CD4-positive, CD25-positive, alpha-beta regulatory T cell (primary cell): ENCODE measurements around the gene ITSN1. TPM values are rescaled to one million over a fixed set of nuclear protein-coding genes. Genes with fewer than 3 reads are reported as not detected.

Experiments
- ATAC-seq, 2 donors: fragments of 150-1000 bp; cut with Tn5 transposase; one replicate each; pipeline ENCODE4 v1.10.0; 2021; ENCODE audit warnings: low read depth in 2 of 2, moderate number of reproducible peaks in 2 of 2, moderate library complexity in 1 of 2
- DNase-seq, 3 donors: peaks; one replicate each; pipeline versions ENCODE4 v3.0.0 to v3.0.0-alpha.2; 2012 to 2022; ENCODE audit warnings: mixed read lengths in 1 of 3
- H3K27ac ChIP-seq: one replicate; pipeline ENCODE4 v1.7.0; 2013; ENCODE audit warnings: mild to moderate bottlenecking, low read length; ENCODE audit not compliant: insufficient read depth, poor library complexity, severe bottlenecking
- H3K27me3 ChIP-seq: one replicate; pipeline ENCODE4 v1.7.0; 2013; ENCODE audit warnings: low read length; ENCODE audit not compliant: control insufficient read depth, insufficient read depth
- H3K36me3 ChIP-seq: one replicate; pipeline ENCODE4 v1.7.0; 2013; ENCODE audit warnings: mild to moderate bottlenecking, low read length, moderate library complexity; ENCODE audit not compliant: control insufficient read depth, insufficient read depth
- H3K4me1 ChIP-seq: 2 replicates; pipeline ENCODE4 v1.7.0; 2013; ENCODE audit warnings: mild to moderate bottlenecking, low read length; ENCODE audit not compliant: insufficient read depth, control insufficient read depth, poor library complexity, severe bottlenecking
- H3K4me3 ChIP-seq: one replicate; pipeline ENCODE4 v1.7.0; 2013; ENCODE audit warnings: low read depth, mild to moderate bottlenecking, low read length, moderate library complexity
- H3K9me3 ChIP-seq, 2 experiments: 1 replicate in 1 of 2; 2 replicates in 1 of 2; pipeline ENCODE4 v1.7.0; 2013; ENCODE audit warnings: low read length in 2 of 2, mild to moderate bottlenecking in 1 of 2, moderate library complexity in 1 of 2; ENCODE audit not compliant: control insufficient read depth in 2 of 2
- H3K27ac Mint-ChIP-seq, 3 donors: one replicate each; pipeline ENCODE4 v1.8.0; 2020 to 2022; ENCODE audit warnings: mild to moderate bottlenecking in 3 of 3, mixed read lengths in 3 of 3, moderate library complexity in 2 of 3
- H3K27me3 Mint-ChIP-seq: one replicate; pipeline ENCODE4 v1.8.0; 2022; ENCODE audit warnings: mild to moderate bottlenecking, mixed read lengths
- H3K36me3 Mint-ChIP-seq: one replicate; pipeline ENCODE4 v1.8.0; 2020; ENCODE audit warnings: mixed read lengths
- H3K4me1 Mint-ChIP-seq, 4 donors: one replicate each; pipeline ENCODE4 v1.8.0; 2020 to 2022; ENCODE audit warnings: mixed read lengths in 4 of 4, mild to moderate bottlenecking in 1 of 4
- H3K4me3 Mint-ChIP-seq, 4 donors: one replicate each; pipeline ENCODE4 v1.8.0; 2020 to 2022; ENCODE audit warnings: mild to moderate bottlenecking in 4 of 4, mixed read lengths in 4 of 4, moderate library complexity in 3 of 4
- H3K9me3 Mint-ChIP-seq, 7 donors: one replicate each; pipeline ENCODE4 v1.8.0; 2020 to 2022; ENCODE audit warnings: mixed read lengths in 7 of 7, mild to moderate bottlenecking in 3 of 7, moderate library complexity in 2 of 7
- polyA plus RNA-seq, 4 donors: library from polyadenylated mRNA; unstranded; fragments of 300-500 nt; fragmentation: Illumina TruSeq; gene quantifications; one replicate each; pipeline ENCODE4 v1.2.3, GENCODE V29; 2021
- total RNA-seq: library from RNA; stranded (reverse); gene quantifications from one replicate; pipeline ENCODE4 v1.2.3, GENCODE V29; 2022

Gene ITSN1
- total and polyA plus RNA-seq, 5 donors from 2014 or later: 0.17 to 1.1 (median 0.44) TPM

GRCh38 chr21:33821503-33822322 lies 179.4 kb downstream of the ITSN1 start:
- Mint-ChIP-seq H3K4me1 (no peaks in the 10 kb centered on the region), H3K27me3 (peaks cover 5% of the 10 kb centered on the region), H3K4me3 (no peak overlapping the region), H3K27ac (no peak overlapping the region), H3K36me3 (no peaks in the 10 kb centered on the region), H3K9me3 (no peaks in the 10 kb centered on the region)
- ATAC-seq: no peak
- Histone ChIP-seq H3K27me3 (no peaks in the 10 kb centered on the region), H3K36me3 (no peaks in the 10 kb centered on the region), H3K27ac (no peak overlapping the region), H3K4me3 (no peak overlapping the region), H3K9me3 (no peaks in the 10 kb centered on the region), H3K4me1 (no peaks in the 10 kb centered on the region)
- no peak for DNase-seq

DNA sequence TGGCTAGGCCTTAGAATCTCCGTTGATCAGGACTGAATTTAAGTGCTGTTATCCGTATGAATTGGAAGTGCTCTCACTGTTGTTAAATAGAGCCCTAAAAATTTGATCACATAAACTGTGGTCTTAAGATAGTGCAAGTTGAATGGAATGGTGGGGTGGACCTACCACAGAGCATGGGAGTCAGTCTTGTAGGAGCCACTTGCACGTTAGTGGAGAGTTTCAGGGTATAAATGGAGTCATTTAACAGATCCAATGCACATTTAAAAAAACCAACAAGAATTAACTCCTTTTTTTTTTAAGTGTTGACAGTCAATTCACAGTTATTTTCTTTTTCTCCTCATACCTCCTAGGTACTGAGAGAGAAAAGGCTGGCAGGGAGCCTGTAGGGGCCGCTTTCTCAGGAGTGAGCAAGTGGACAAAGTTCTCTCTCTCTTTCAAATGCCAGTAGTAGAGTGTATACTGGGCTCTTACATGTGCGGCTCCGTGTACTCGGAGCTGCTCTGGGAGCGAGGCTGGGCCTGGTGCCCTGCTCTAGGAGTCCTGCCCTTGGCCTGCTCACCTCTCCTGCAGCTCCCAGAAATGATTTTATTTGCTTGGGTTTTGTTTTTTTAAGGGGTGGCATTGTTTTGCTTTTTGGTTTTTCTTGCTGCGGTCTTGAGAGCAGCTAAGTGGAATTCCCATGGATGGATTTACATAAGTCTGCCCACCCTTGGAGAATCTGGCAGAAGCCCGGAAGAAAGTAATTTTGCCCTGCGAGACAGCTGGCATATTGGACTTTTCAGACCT lies 182.0 kb downstream of the ITSN1 start:
- Histone ChIP-seq H3K4me1 (no peaks in the 10 kb centered on the region), H3K27me3 (no peaks in the 10 kb centered on the region), H3K4me3 (no peak overlapping the region), H3K36me3 (no peaks in the 10 kb centered on the region), H3K27ac (no peak overlapping the region), H3K9me3 (no peaks in the 10 kb centered on the region)
- ATAC-seq (no peak), DNase-seq (no peak)
- Mint-ChIP-seq H3K36me3 (no peaks in the 10 kb centered on the region), H3K4me1 (no peaks in the 10 kb centered on the region), H3K27me3 (peaks cover 5% of the 10 kb centered on the region), H3K27ac (no peak overlapping the region), H3K4me3 (no peak overlapping the region), H3K9me3 (peaks cover 0 to 1% (median 0%) of the 10 kb centered on the region in 7 donors)

- H3K27me3 ChIP-seq: no peaks in the 10 kb centered on the region
- no peak for ATAC-seq
- no peaks in the 10 kb centered on the region for H3K4me1 Mint-ChIP-seq
- H3K4me1 ChIP-seq: no peaks in the 10 kb centered on the region
- peaks cover 0 to 7% (median 0%) of the 10 kb centered on the region in 7 donors for H3K9me3 Mint-ChIP-seq
- peaks cover 5% of the 10 kb centered on the region for H3K27me3 Mint-ChIP-seq
- no peak overlapping the region for H3K4me3 ChIP-seq
- H3K27ac ChIP-seq: no peak overlapping the region
- H3K36me3 Mint-ChIP-seq: no peaks in the 10 kb centered on the region
- H3K4me3 Mint-ChIP-seq: no peak overlapping the region
- no peak overlapping the region for H3K27ac Mint-ChIP-seq
- no peak for DNase-seq
- H3K9me3 ChIP-seq: no peaks in the 10 kb centered on the region
- H3K36me3 ChIP-seq: no peaks in the 10 kb centered on the region
Observed at GRCh38 chr21:33825419-33825818, 183.1 kb downstream of the ITSN1 start.

DNA sequence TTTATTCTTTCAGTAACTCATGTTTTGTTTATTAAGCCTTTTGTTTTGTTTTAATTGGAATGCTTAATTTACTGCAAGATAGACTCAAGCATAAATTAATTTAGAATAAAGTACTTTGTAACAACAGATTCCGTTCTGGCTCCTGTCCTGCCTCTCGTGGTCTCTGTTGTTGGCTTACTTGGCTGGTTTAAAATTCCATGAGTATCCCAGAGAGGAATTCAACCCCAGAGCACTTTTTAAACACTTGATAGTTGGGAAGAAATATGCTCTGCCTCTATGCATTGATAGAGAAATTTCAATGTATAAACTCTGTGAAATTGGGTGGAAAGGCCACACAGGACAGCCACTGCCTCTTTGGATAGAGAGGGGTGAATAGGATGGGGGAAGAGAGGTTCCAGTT lies 183.6 kb downstream of the ITSN1 start:
- Histone ChIP-seq H3K4me3 (no peak overlapping the region), H3K9me3 (no peaks in the 10 kb centered on the region), H3K27ac (no peak overlapping the region), H3K27me3 (no peaks in the 10 kb centered on the region), H3K4me1 (no peaks in the 10 kb centered on the region), H3K36me3 (no peaks in the 10 kb centered on the region)
- DNase-seq: no peak
- H3K27ac Mint-ChIP-seq: no peak overlapping the region
- ATAC-seq: no peak
- H3K9me3 Mint-ChIP-seq: peaks cover 0 to 8% (median 0%) of the 10 kb centered on the region in 7 donors
- H3K36me3 Mint-ChIP-seq: no peaks in the 10 kb centered on the region
- H3K4me1 Mint-ChIP-seq: no peaks in the 10 kb centered on the region
- no peak overlapping the region for H3K4me3 Mint-ChIP-seq
- peaks cover 5% of the 10 kb centered on the region for H3K27me3 Mint-ChIP-seq

DNA sequence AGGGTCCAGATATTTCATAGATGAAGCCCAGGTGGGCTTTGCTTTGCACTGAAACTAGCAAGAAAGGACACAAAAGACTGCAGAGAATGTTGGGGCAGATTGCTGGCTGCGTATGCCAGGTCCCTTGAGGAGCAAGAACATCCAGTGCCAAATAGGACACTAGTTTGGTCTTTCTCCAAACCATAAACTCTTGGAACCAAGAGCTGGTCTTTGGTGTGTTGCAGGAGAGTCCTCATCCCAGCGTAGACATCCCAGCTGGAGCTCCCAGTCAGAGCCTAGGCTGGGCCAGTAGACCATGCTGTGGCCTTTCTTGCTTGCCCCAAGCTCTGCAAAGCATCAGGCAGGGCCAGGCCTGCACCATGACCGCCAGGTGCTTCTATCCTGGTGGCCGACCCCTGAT lies 185.8 kb downstream of the ITSN1 start:
- no peaks in the 10 kb centered on the region for H3K36me3 ChIP-seq
- no peaks in the 10 kb centered on the region for H3K4me1 ChIP-seq
- DNase-seq: no peak
- Mint-ChIP-seq H3K4me3 (no peak overlapping the region), H3K36me3 (peaks cover 4% of the 10 kb centered on the region), H3K27me3 (peaks cover 5% of the 10 kb centered on the region), H3K9me3 (peaks cover 0 to 8% (median 0%) of the 10 kb centered on the region in 7 donors), H3K27ac (no peak overlapping the region), H3K4me1 (no peaks in the 10 kb centered on the region)
- H3K27me3 ChIP-seq: no peaks in the 10 kb centered on the region
- ATAC-seq: no peak
- no peak overlapping the region for H3K4me3 ChIP-seq
- no peaks in the 10 kb centered on the region for H3K9me3 ChIP-seq
- H3K27ac ChIP-seq: no peak overlapping the region

GRCh38 chr21:33828577-33828976 lies 186.3 kb downstream of the ITSN1 start:
- Mint-ChIP-seq H3K27ac (no peak overlapping the region), H3K9me3 (peaks cover 0 to 8% (median 0%) of the 10 kb centered on the region in 7 donors), H3K4me1 (no peaks in the 10 kb centered on the region), H3K4me3 (no peak overlapping the region), H3K36me3 (peaks cover 4% of the 10 kb centered on the region), H3K27me3 (peaks cover 4% of the 10 kb centered on the region)
- no peak overlapping the region for H3K4me3 ChIP-seq
- no peaks in the 10 kb centered on the region for H3K36me3 ChIP-seq
- DNase-seq: no peak
- no peaks in the 10 kb centered on the region for H3K27me3 ChIP-seq
- H3K4me1 ChIP-seq: no peaks in the 10 kb centered on the region
- H3K27ac ChIP-seq: no peak overlapping the region
- ATAC-seq: no peak
- no peaks in the 10 kb centered on the region for H3K9me3 ChIP-seq

- no peak for DNase-seq
- Histone ChIP-seq H3K9me3 (no peaks in the 10 kb centered on the region), H3K4me3 (no peak overlapping the region), H3K27ac (no peak overlapping the region), H3K27me3 (no peaks in the 10 kb centered on the region), H3K4me1 (no peaks in the 10 kb centered on the region), H3K36me3 (no peaks in the 10 kb centered on the region)
- Mint-ChIP-seq H3K9me3 (peaks cover 0 to 8% (median 0%) of the 10 kb centered on the region in 7 donors), H3K27ac (no peak overlapping the region), H3K27me3 (no peaks in the 10 kb centered on the region), H3K4me3 (no peak overlapping the region), H3K4me1 (no peaks in the 10 kb centered on the region), H3K36me3 (peaks cover 4% of the 10 kb centered on the region)
- no peak for ATAC-seq
Observed at GRCh38 chr21:33829844-33830243, 187.5 kb downstream of the ITSN1 start.
